ENCODE measurements around the gene SORBS1. TPM values are rescaled to one million over a fixed set of nuclear protein-coding genes. Genes with fewer than 3 reads are reported as not detected.

Gene SORBS1
- total and polyA plus RNA-seq, 2 donors (not counting 3 experiments of a cell fraction or from before 2014, with no cell fraction given), result 2.0 to 7.9 TPM

GRCh38 chr10:95531994-95532399, 29.2 kb downstream of the SORBS1 start:
- H3K27ac ChIP-seq (ENCODE audit: insufficient read depth, low read depth, low read length), result no peak overlapping the region
- no peaks in the 10 kb centered on the region for H3K27me3 ChIP-seq (ENCODE audit: control insufficient read depth in 2 of 2, insufficient read depth in 2 of 2, low read length in 2 of 2)
- no peaks in the 10 kb centered on the region for H3K9me3 ChIP-seq (replicated peaks; ENCODE audit: control insufficient read depth, insufficient read depth, low read length)
- FAIRE-seq (no peak), DNase-seq (ENCODE audit: low read depth, low spot score) (peak; percentile 55)
- no peak overlapping the region for H3K4me3 ChIP-seq (replicated peaks in 1 of 3; ENCODE audit: insufficient read depth in 1 of 3, low read depth in 1 of 3, low read length in 3 of 3)
- no peak overlapping the region for H3K9ac ChIP-seq (replicated peaks; ENCODE audit: extremely low read depth, insufficient read depth, low read length)
- intact Hi-C loops (cut with micrococcal nuclease), result no loop called here
- no peaks in the 10 kb centered on the region for H4K20me1 ChIP-seq (replicated peaks; ENCODE audit: control insufficient read depth, extremely low read depth, insufficient read depth, low read length)
- no peak overlapping the region for H2AFZ ChIP-seq (ENCODE audit: low read depth, low read length)
- H3K79me2 ChIP-seq (ENCODE audit: control insufficient read depth, insufficient read depth, low read length), result no peaks in the 10 kb centered on the region
- ChIA-PET CTCF (interaction anchor here (1.3 kb wide), 1 partner anchor 18 kb away, joined by 3 read pairs; no protein-coding TSS in a partner anchor), POLR2A (no interaction called here)
- H3K4me2 ChIP-seq (ENCODE audit: insufficient read depth, low read length), result no peak overlapping the region
- dilution Hi-C loops (cut with MboI; ENCODE audit: extremely low pct_ligation_motif_present, low sequenced_read_pairs), result no loop called here
- H3K4me1 ChIP-seq (ENCODE audit: control insufficient read depth, extremely low read depth, insufficient read depth, low read length), result peaks cover 32% of the 10 kb centered on the region
- no peaks in the 10 kb centered on the region for H3K9me1 ChIP-seq (replicated peaks; ENCODE audit: control insufficient read depth, extremely low read depth, insufficient read depth, low read length)
- H3K36me3 ChIP-seq (ENCODE audit: control insufficient read depth in 2 of 2, extremely low read depth in 1 of 2, insufficient read depth in 2 of 2, low read length in 2 of 2), result no peaks in the 10 kb centered on the region
- TF ChIP-seq FOS (IDR thresholded peaks at IDR 0.05; ENCODE audit: borderline replicate concordance, insufficient read depth, low read length), result no peak
- TF ChIP-seq MYC (IDR thresholded peaks at IDR 0.05; ENCODE audit: low read depth, low read length), result no peak
- no peak for TF ChIP-seq GATA2 (IDR thresholded peaks at IDR 0.05; ENCODE audit: insufficient read depth, insufficient read length, low read depth, low read length)
- TF ChIP-seq EZH2 (IDR thresholded peaks at IDR 0.05; ENCODE audit: borderline replicate concordance, low read depth, low read length, severe bottlenecking), result no peak
- TF ChIP-seq POLR2A (IDR thresholded peaks at IDR 0.05; ENCODE audit: low read depth, low read length), result no peak
- no peak for TF ChIP-seq MAX (IDR thresholded peaks at IDR 0.05; ENCODE audit: insufficient read depth, insufficient read length)
- TF ChIP-seq JUN (IDR thresholded peaks at IDR 0.05; ENCODE audit: borderline replicate concordance, insufficient read depth, insufficient read length, low read depth), result no peak
- no peak for TF ChIP-seq POLR2AphosphoS5 (IDR thresholded peaks at IDR 0.05; ENCODE audit: insufficient read depth, low read depth, low read length)
- TF ChIP-seq, protein P1, sequence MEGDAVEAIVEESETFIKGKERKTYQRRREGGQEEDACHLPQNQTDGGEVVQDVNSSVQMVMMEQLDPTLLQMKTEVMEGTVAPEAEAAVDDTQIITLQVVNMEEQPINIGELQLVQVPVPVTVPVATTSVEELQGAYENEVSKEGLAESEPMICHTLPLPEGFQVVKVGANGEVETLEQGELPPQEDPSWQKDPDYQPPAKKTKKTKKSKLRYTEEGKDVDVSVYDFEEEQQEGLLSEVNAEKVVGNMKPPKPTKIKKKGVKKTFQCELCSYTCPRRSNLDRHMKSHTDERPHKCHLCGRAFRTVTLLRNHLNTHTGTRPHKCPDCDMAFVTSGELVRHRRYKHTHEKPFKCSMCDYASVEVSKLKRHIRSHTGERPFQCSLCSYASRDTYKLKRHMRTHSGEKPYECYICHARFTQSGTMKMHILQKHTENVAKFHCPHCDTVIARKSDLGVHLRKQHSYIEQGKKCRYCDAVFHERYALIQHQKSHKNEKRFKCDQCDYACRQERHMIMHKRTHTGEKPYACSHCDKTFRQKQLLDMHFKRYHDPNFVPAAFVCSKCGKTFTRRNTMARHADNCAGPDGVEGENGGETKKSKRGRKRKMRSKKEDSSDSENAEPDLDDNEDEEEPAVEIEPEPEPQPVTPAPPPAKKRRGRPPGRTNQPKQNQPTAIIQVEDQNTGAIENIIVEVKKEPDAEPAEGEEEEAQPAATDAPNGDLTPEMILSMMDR (IDR thresholded peaks at IDR 0.05; ENCODE audit: extremely low read depth in 1 of 2, insufficient read depth in 1 of 2, low read depth in 1 of 2, low read length in 2 of 2), result no peak
- no TSS peak for BruUV-seq (replicated peaks)

Data from endothelial cell of umbilical vein (primary cell).